Measurements from ENCODE around the gene STK35. TPM values are rescaled to one million over a fixed set of nuclear protein-coding genes. Genes with fewer than 3 reads are reported as not detected.

The STK35 gene
- total RNA-seq, 1 donor from 2014 or later = 14.5 TPM

DNA sequence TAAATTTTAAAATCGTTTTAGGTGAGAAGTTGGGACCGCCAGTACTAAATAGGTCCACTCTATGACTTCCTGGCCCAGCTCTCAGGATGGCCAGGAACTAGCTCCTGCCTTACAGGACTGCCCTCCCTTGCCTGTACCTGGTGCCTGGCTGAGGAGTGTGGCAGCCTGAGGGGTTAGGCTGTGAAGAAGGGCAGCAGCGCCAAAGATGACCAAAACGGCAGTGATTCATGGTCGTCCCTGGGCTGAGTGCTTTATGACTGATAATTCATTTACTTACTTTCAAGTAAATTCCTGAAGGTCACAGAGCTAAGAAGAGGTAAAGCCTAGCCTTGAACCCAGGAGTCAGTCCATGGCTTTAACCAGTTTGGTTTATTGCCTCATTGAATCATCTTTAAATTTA lies 22.1 kb downstream of the STK35 start:
- Mint-ChIP-seq H3K27ac (ENCODE audit: unreplicated experiment) (no peak overlapping the region), H3K4me1 (ENCODE audit: low read depth) (peaks cover 15% of the 10 kb centered on the region), H3K36me3 (ENCODE audit: low read depth) (peaks cover 12% of the 10 kb centered on the region), H3K4me3 (ENCODE audit: unreplicated experiment) (no peak overlapping the region), H3K9me3 (ENCODE audit: low read depth) (no peaks in the 10 kb centered on the region), H3K27me3 (ENCODE audit: low read depth) (no peaks in the 10 kb centered on the region)
- TF ChIP-seq CTCF (IDR thresholded peaks at IDR 0.05) = no peak
- DNase-seq (ENCODE audit: low spot score) = no peak

DNA sequence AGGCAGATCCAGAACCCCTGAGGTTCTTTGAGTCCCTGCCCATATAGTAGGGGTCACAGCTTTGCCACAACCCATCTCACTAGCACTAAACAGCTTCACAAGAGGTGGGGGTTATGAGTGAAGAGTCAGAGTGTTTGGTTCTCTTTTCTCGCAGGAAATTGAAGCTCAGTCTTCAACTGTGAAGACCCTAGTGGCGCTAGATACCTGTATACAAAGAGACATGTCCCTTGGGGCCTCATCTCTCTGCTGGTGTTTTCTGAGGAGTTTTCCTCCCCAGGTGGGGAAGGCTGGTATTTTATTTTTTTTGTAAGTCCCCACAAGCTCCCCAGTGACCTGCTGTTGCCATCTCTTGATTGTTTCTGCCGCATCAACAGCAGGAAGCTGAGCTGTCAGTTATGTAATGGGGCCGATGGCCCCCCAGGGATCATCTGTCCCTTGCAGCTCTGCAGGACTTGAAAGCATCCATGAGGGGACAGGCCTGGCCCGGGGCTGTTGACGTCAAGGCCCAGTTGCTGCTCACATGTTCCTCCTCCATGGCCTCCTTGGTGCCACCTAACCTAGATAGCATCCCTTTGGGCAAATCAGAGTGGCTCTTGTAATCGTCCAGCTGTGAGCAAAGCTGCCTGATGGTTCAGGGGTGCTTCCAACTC lies 23.1 kb downstream of the STK35 start:
- H3K27ac Mint-ChIP-seq (ENCODE audit: unreplicated experiment) = no peak overlapping the region
- H3K4me3 Mint-ChIP-seq (ENCODE audit: unreplicated experiment) = no peak overlapping the region
- peaks cover 6% of the 10 kb centered on the region for H3K36me3 Mint-ChIP-seq (ENCODE audit: low read depth)
- H3K27me3 Mint-ChIP-seq (ENCODE audit: low read depth) = no peaks in the 10 kb centered on the region
- TF ChIP-seq CTCF (IDR thresholded peaks at IDR 0.05) = no peak
- H3K9me3 Mint-ChIP-seq (ENCODE audit: low read depth) = no peaks in the 10 kb centered on the region
- no peak for DNase-seq (ENCODE audit: low spot score)
- H3K4me1 Mint-ChIP-seq (ENCODE audit: low read depth) = peaks cover 14% of the 10 kb centered on the region

DNA sequence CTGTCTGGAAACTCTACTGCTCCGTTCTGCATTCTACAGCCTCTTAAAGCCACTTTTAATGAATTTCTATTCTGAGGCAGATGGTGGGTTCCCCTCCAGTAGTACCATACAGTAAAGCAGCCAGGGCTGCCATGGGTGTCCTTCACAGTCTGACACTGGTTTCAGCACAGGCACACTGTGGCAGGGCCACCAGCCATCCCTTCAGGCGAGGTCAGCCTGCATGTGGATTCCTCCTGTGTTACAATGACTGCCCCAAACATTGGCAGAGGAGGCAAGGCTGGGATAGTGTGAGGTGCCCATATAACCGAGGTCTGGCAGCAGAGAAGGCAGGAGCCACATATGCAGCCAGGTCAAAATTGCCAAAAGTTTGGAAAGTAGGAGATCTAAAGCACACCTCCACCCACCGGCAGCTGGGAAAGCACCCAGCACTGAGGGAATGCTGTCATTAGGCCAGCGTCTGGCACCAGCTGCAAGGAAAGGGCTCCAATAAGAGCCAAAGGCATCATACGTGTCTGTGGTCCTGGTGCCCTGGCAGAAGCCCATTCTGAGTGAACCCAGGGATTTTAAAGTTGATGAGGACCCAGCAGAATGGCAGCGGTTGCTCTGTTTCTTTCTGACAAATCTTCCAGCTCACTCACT lies 24.0 kb downstream of the STK35 start:
- Mint-ChIP-seq H3K4me1 (ENCODE audit: low read depth) (peaks cover 23% of the 10 kb centered on the region), H3K27me3 (ENCODE audit: low read depth) (no peaks in the 10 kb centered on the region), H3K4me3 (ENCODE audit: unreplicated experiment) (no peak overlapping the region), H3K27ac (ENCODE audit: unreplicated experiment) (no peak overlapping the region), H3K36me3 (ENCODE audit: low read depth) (peaks cover 6% of the 10 kb centered on the region), H3K9me3 (ENCODE audit: low read depth) (no peaks in the 10 kb centered on the region)
- TF ChIP-seq CTCF (IDR thresholded peaks at IDR 0.05) = no peak
- DNase-seq (ENCODE audit: low spot score) = no peak

GRCh38 chr20:2127238-2127637 lies 25.6 kb downstream of the STK35 start:
- no peak overlapping the region for H3K4me3 Mint-ChIP-seq (ENCODE audit: unreplicated experiment)
- DNase-seq (ENCODE audit: low spot score) = no peak
- peaks cover 3% of the 10 kb centered on the region for H3K36me3 Mint-ChIP-seq (ENCODE audit: low read depth)
- no peak overlapping the region for H3K27ac Mint-ChIP-seq (ENCODE audit: unreplicated experiment)
- H3K4me1 Mint-ChIP-seq (ENCODE audit: low read depth) = peaks cover 33% of the 10 kb centered on the region
- H3K9me3 Mint-ChIP-seq (ENCODE audit: low read depth) = no peaks in the 10 kb centered on the region
- TF ChIP-seq CTCF (IDR thresholded peaks at IDR 0.05) = no peak
- H3K27me3 Mint-ChIP-seq (ENCODE audit: low read depth) = no peaks in the 10 kb centered on the region

DNA sequence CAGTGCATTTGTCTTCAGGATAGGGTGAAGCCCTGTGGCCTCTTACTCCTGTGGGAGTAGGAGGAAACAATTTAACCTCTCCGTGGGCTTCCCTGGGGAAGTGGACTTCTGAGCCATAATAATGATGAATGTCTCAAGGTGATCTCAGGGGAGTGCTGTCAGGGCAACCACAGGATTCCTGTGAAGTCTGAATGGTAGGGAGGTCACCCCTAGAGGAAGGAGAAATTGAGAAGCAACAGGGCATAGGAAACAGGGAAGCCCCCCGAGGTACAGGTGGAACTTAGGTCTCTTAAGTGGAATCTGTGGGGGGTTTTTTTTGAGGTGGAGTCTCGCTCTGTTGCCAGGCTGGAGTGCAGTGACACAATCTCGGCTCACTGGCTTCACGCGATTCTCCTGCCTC lies 26.9 kb downstream of the STK35 start:
- DNase-seq (ENCODE audit: low spot score) = no peak
- Mint-ChIP-seq H3K27me3 (ENCODE audit: low read depth) (no peaks in the 10 kb centered on the region), H3K4me3 (ENCODE audit: unreplicated experiment) (no peak overlapping the region), H3K9me3 (ENCODE audit: low read depth) (no peaks in the 10 kb centered on the region), H3K27ac (ENCODE audit: unreplicated experiment) (peak overlapping the region; percentile 51), H3K36me3 (ENCODE audit: low read depth) (peaks cover 3% of the 10 kb centered on the region), H3K4me1 (ENCODE audit: low read depth) (peaks cover 40% of the 10 kb centered on the region)
- no peak for TF ChIP-seq CTCF (IDR thresholded peaks at IDR 0.05)
